Memory B cell (primary cell): ENCODE measurements around the gene AIFM1.

Source experiments
- ATAC-seq: fragments of 150-1000 bp; cut with Tn5 transposase; 2 replicates; pipeline ENCODE4 v1.10.0; 2021; ENCODE audit warnings: low read depth, mild to moderate bottlenecking, moderate library complexity
- DNase-seq, 2 donors: peaks; one replicate each; pipeline ENCODE4 v3.0.0; 2022; ENCODE audit warnings: low spot score in 2 of 2
- H3K27ac Mint-ChIP-seq: one replicate; pipeline ENCODE4 v1.8.0; 2022; ENCODE audit warnings: mild to moderate bottlenecking, moderate library complexity, mixed read lengths
- H3K27me3 Mint-ChIP-seq: one replicate; pipeline ENCODE4 v1.8.0; 2022; ENCODE audit warnings: mixed read lengths
- H3K36me3 Mint-ChIP-seq: one replicate; pipeline ENCODE4 v1.8.0; 2022; ENCODE audit warnings: mild to moderate bottlenecking, mixed read lengths
- H3K4me1 Mint-ChIP-seq: one replicate; pipeline ENCODE4 v1.8.0; 2022; ENCODE audit warnings: mixed read lengths
- H3K4me3 Mint-ChIP-seq: one replicate; pipeline ENCODE4 v1.8.0; 2022; ENCODE audit warnings: mild to moderate bottlenecking, moderate library complexity, mixed read lengths
- H3K9me3 Mint-ChIP-seq: one replicate; pipeline ENCODE4 v1.8.0; 2022; ENCODE audit warnings: mixed read lengths

AIFM1 gene

GRCh38 chrX:130176354-130176776, 10.7 kb upstream of the AIFM1 start:
- Mint-ChIP-seq H3K36me3 (no peaks in the 10 kb centered on the region), H3K27ac (peak overlapping the region; percentile 84), H3K4me1 (peaks cover 44% of the 10 kb centered on the region), H3K4me3 (peak overlapping the region; percentile 52), H3K9me3 (no peaks in the 10 kb centered on the region), H3K27me3 (no peaks in the 10 kb centered on the region)
- ATAC-seq (peak; percentile 69), DNase-seq (no peak)

GRCh38 chrX:130174937-130175336, 9.3 kb upstream of the AIFM1 start:
- H3K4me3 Mint-ChIP-seq = no peak overlapping the region

DNA sequence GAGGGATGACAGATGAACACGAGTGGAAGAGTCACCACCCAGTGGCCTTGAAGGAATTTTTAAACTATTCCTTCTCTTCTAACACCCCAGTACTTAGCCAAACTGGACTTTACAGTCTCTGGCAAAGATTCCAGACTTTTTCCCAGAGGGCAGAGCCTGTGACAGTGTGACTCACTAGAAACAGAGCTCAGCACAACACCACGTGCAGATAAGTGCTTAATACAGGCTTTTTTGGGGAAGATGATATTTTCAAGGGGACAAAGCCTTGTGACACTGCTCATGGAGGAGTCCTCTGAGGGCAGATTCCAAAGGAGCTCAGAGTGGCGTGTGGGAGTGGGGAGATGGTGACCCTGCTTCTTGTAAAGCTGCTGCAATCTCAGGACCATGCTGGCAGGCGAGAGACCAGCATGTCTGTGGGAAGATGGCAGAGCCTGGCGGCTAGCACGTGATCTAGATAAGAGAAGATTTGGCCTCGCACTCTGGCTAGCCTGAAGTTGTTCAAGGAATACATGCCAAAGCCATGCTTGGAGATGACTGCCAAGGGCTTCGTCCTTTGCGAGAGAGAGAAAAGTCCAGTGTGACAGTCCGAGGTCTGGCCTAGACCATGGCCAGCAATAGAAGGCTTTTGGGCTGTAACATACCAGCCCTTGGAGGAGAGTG, 8.5 kb upstream of the AIFM1 start:
- H3K4me1 Mint-ChIP-seq = peaks cover 50% of the 10 kb centered on the region
- H3K9me3 Mint-ChIP-seq = no peaks in the 10 kb centered on the region
- DNase-seq (no peak), ATAC-seq (no peak)
- H3K4me3 Mint-ChIP-seq = peak overlapping the region; percentile 88
- no peaks in the 10 kb centered on the region for H3K36me3 Mint-ChIP-seq
- peak overlapping the region; percentile 79 for H3K27ac Mint-ChIP-seq
- no peaks in the 10 kb centered on the region for H3K27me3 Mint-ChIP-seq

More at GRCh38 chrX:130174937-130175336, 9.3 kb upstream of the AIFM1 start:
- ATAC-seq = no peak
- no peaks in the 10 kb centered on the region for H3K9me3 Mint-ChIP-seq
- no peaks in the 10 kb centered on the region for H3K36me3 Mint-ChIP-seq
- DNase-seq = no peak
- no peaks in the 10 kb centered on the region for H3K27me3 Mint-ChIP-seq
- H3K27ac Mint-ChIP-seq = no peak overlapping the region
- H3K4me1 Mint-ChIP-seq = peaks cover 50% of the 10 kb centered on the region

DNA sequence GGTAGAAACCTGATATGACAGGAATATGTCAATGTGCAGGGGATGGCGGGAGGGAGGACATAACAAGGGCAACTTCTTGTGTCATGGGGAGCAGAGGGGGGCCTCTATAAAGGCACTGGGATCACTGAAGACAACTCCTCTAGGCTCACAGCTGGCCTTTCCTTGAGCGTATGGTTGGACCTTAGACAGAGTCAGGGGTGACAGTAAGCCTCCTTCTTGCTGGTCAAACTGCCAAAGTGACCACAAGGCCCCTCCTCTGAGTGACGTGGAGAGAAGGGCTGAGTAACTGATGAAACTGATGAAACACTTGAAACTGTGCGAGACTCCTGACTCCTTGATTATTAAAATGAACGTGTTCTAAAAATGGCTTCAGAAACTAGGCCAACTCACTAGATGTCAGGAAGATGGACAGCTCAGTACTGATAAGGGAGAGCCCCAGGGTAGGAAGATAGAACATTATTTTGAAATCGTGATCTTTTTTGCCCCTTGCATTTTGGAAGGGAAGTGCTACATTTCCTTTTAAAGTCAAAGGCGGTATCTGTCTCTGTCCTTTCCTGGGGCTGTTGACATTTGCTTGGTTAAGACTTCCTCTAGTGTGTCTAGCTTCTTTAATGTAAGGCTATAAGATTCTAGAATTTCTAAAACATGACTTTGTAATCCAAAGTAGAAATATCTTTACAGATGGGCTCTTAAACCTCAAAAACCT, 7.7 kb upstream of the AIFM1 start:
- Mint-ChIP-seq H3K27ac (peak overlapping the region; percentile 79), H3K9me3 (no peaks in the 10 kb centered on the region), H3K27me3 (no peaks in the 10 kb centered on the region), H3K4me3 (peak overlapping the region; percentile 88), H3K4me1 (peaks cover 50% of the 10 kb centered on the region), H3K36me3 (no peaks in the 10 kb centered on the region)
- DNase-seq = no peak
- ATAC-seq = no peak

- H3K27ac Mint-ChIP-seq = peak overlapping the region; percentile 79
- H3K9me3 Mint-ChIP-seq = no peaks in the 10 kb centered on the region
- H3K36me3 Mint-ChIP-seq = no peaks in the 10 kb centered on the region
- DNase-seq (no peak), ATAC-seq (no peak)
- H3K4me3 Mint-ChIP-seq = peak overlapping the region; percentile 88
- H3K4me1 Mint-ChIP-seq = peaks cover 42% of the 10 kb centered on the region
- H3K27me3 Mint-ChIP-seq = no peaks in the 10 kb centered on the region
Observed at GRCh38 chrX:130172127-130172845, 6.6 kb upstream of the AIFM1 start.

DNA sequence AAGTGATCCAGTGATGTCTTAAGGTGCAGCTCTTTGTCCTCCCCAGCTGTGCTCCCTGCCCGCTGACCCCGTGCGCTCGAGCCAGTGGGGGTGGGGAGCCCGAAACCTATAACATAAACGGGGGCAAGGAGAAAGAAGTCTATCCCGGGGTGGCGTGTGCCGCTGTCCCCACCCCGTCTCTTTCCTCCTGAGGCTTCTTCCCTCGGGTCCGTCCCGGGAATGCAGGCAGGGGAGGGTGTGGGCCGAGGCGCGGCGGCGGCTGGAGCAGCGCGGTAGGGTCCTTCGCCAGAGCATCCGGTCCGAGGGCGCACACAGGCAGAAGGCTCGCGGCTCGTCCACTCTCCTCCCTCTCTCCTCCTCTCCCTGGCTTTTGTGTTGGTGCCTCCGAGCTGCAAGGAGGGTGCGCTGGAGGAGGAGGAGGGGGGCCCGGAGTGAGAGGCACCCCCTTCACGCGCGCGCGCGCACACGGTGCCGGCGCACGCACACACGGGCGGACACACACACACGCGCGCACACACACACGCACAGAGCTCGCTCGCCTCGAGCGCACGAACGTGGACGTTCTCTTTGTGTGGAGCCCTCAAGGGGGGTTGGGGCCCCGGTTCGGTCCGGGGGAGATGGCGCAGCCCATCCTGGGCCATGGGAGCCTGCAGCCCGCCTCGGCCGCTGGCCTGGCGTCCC, 5.9 kb upstream of the AIFM1 start, which contains the start of gene RAB33A:
Gene RAB33A, plus strand, starts transcription at position 517 of the 681 bp plus-strand sequence. Its CDS starts 101 bp downstream, at position 618.
- peak within 1 kb of the TSS; percentile 79 for H3K27ac Mint-ChIP-seq
- H3K27me3 Mint-ChIP-seq = no peaks in the 10 kb centered on the region
- peaks cover 38% of the 10 kb centered on the region for H3K4me1 Mint-ChIP-seq
- no peaks in the 10 kb centered on the region for H3K9me3 Mint-ChIP-seq
- ATAC-seq (peak; percentile 54), DNase-seq (no peak)
- H3K36me3 Mint-ChIP-seq = no peaks in the 10 kb centered on the region
- peak within 1 kb of the TSS; percentile 88 for H3K4me3 Mint-ChIP-seq

DNA sequence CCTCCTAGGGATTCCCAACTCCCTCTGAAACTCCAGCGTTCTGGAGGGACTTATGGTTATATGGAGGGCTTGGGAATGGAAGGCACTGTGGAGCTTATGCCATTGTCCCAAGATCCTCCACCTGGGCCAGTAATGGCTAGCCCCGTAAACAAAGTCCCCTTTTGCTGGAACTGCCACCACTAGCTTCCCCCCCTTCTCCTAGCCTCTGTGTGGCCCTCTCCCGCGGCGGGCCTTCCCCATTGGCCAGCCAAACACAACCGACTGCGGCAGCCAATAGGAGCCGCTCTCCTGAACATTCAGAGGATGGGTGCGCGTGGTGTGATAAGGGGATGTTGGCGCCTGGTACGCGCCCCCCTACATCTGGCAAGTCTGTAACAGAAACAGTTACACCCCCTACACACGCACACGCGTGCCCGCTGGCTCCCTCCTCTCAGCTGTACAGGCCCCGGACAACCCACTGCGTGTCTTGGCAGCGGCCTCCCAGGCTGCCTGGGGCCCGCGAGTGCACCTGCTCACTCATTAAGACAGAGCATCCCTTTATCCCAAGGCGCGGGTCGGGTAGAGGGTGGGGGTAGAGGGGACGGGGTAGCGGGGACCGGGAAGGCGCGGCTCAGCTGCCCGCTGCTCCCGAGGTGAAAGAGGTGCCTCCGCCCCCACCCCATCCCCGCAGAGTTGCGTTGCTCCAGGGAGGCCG, 5.3 kb upstream of the AIFM1 start:
- ATAC-seq (peak; percentile 77), DNase-seq (peak; percentile 36 to 39)
- Mint-ChIP-seq H3K27ac (peak overlapping the region; percentile 41), H3K4me3 (peak overlapping the region; percentile 88), H3K4me1 (peaks cover 32% of the 10 kb centered on the region), H3K36me3 (no peaks in the 10 kb centered on the region), H3K27me3 (no peaks in the 10 kb centered on the region), H3K9me3 (no peaks in the 10 kb centered on the region)

DNA sequence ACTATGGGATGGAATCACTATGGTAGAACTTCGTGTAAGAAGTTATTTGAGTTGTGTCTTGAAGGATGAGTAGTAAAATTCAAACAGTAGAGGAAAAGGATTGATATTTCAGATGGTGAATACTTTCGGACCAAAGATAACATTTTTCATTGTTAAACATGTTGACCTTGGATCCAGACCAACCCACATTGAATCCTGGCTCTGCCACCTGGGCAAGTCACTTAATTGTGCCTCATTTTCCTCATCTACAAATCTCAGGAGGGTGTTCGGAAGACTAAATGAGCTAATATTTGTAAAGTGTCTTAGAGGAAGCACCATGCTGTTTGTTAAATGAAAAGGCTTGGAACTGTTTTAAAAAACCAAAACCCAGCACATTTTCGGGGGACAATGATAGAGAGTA, 1.4 kb upstream of the AIFM1 start:
- H3K36me3 Mint-ChIP-seq = no peaks in the 10 kb centered on the region
- ATAC-seq (no peak), DNase-seq (no peak)
- peak overlapping the region; percentile 98 for H3K4me3 Mint-ChIP-seq
- no peaks in the 10 kb centered on the region for H3K27me3 Mint-ChIP-seq
- H3K4me1 Mint-ChIP-seq = peaks cover 9% of the 10 kb centered on the region
- H3K27ac Mint-ChIP-seq = peak overlapping the region; percentile 91
- no peaks in the 10 kb centered on the region for H3K9me3 Mint-ChIP-seq

DNA sequence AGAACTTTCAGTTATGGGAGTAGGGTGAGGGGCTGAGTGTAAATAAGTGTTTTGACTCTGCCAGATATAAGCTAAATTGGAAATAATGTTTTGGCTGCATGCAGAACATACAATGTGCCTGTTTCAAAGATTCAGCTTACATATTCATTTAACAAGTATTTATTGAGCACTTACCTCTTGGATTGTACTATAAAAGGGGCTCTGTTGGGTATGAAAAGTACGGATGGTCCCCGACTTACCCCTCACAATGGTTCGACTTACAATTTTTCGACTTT, 799 bp upstream of the AIFM1 start:
- Mint-ChIP-seq H3K27ac (peak overlapping the region; percentile 91), H3K4me1 (peaks cover 9% of the 10 kb centered on the region), H3K4me3 (peak overlapping the region; percentile 98), H3K27me3 (no peaks in the 10 kb centered on the region), H3K36me3 (no peaks in the 10 kb centered on the region), H3K9me3 (no peaks in the 10 kb centered on the region)
- no peak for ATAC-seq
- DNase-seq = no peak

- peak overlapping the region; percentile 98 for H3K4me3 Mint-ChIP-seq
- no peaks in the 10 kb centered on the region for H3K27me3 Mint-ChIP-seq
- H3K27ac Mint-ChIP-seq = peak overlapping the region; percentile 91
- H3K36me3 Mint-ChIP-seq = no peaks in the 10 kb centered on the region
- DNase-seq (no peak), ATAC-seq (peak; percentile 47)
- H3K9me3 Mint-ChIP-seq = no peaks in the 10 kb centered on the region
- H3K4me1 Mint-ChIP-seq = peaks cover 5% of the 10 kb centered on the region
Observed at GRCh38 chrX:130165181-130165702, 399 bp downstream of the AIFM1 start.

GRCh38 chrX:130163398-130163797, 2.2 kb downstream of the AIFM1 start:
- Mint-ChIP-seq H3K27me3 (no peaks in the 10 kb centered on the region), H3K4me3 (no peak overlapping the region), H3K36me3 (no peaks in the 10 kb centered on the region), H3K27ac (no peak overlapping the region), H3K4me1 (peaks cover 4% of the 10 kb centered on the region), H3K9me3 (no peaks in the 10 kb centered on the region)
- DNase-seq (no peak), ATAC-seq (no peak)

GRCh38 chrX:130162094-130162735, 3.4 kb downstream of the AIFM1 start:
- ATAC-seq (no peak), DNase-seq (no peak)
- no peak overlapping the region for H3K4me3 Mint-ChIP-seq
- H3K27ac Mint-ChIP-seq = no peak overlapping the region
- peaks cover 4% of the 10 kb centered on the region for H3K4me1 Mint-ChIP-seq
- H3K36me3 Mint-ChIP-seq = no peaks in the 10 kb centered on the region
- H3K9me3 Mint-ChIP-seq = no peaks in the 10 kb centered on the region
- H3K27me3 Mint-ChIP-seq = no peaks in the 10 kb centered on the region

DNA sequence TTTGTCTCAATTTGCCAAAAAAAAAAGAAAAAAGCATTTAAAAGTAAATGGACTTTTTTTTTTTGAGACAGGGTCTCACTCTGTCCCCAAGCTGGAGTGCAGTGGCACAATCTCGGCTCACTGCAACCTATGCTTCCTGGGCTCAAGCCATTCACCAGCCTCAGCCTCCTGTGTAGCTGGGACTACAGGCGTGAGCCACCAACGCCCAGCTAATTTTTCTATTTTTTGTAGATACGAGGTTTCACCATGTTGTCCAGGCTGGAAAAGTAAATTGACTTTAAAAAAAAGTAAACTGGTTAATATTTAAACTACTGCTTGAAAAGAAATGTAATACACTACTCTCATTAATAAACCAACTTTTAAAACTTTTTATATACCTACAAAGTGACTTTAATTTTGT, 5.9 kb downstream of the AIFM1 start:
- Mint-ChIP-seq H3K27me3 (no peaks in the 10 kb centered on the region), H3K4me1 (no peaks in the 10 kb centered on the region), H3K36me3 (no peaks in the 10 kb centered on the region), H3K27ac (no peak overlapping the region), H3K9me3 (no peaks in the 10 kb centered on the region), H3K4me3 (no peak overlapping the region)
- no peak for DNase-seq
- ATAC-seq = no peak
